ENCODE data around the gene FBXO31.

Gene FBXO31

DNA sequence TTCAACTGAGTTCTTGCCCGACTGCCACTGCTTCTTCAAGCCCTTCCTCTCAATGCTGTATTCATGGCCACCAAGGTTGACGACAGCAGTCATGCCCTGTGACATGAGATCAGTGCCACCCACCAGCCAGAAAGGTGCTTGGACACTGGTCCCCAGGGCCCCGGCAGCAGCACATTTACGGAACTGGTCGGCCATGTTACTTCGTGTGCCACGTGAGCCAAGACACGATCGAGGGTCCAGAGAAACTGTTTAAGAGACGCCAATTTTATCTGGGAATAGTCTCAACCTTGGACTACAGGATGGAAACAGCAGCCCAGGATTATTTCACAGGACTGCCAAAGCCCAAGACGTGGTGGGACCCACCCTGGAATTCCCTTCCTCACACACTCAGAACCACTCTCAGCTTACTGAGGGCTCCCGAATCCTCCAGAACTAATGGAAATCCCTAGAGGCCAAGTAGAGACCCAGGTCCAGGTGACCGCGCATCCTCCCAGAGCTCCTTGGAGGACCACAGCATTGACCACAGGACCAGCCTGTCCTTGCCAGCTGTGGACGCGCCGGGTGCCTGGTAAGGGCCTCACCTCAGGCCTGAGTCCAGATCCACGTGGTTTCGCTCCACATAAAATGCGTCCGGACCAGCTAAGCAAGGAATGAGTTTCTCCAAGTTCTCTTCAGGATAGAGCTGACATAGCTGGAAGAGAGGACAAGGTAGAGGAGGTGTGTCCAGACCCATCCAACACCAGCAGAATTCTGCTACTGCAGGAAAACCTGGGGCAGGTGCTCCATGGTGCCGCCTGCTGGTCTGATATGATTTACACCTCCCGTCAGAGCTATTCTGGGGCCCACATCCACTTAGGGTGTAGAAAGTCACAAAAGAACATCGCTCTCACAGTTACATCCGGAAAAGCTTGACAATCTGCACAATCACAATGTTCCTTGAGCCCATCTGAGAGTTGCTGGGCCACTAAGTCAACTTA, 36.7 kb upstream of the FBXO31 start:
- CTCF ChIA-PET, result interaction anchor here (0.5 to 1.1 kb wide), 4 partner anchors 11 to 216 kb away, joined by 3 to 5 read pairs (median 4); no protein-coding TSS in a partner anchor
- H3K27ac ChIP-seq (ENCODE audit: extremely low read depth, low read depth, low read length), result no peak overlapping the region
- H3K4me1 ChIP-seq (ENCODE audit: control insufficient read depth, insufficient read depth, low read length), result no peaks in the 10 kb centered on the region
- H3K9me3 ChIP-seq (ENCODE audit: control insufficient read depth, insufficient read depth, low read depth, low read length), result no peaks in the 10 kb centered on the region
- H3K36me3 ChIP-seq (ENCODE audit: control insufficient read depth in 2 of 2, insufficient read depth in 1 of 2, low read length in 2 of 2), result peaks cover 14 to 82% of the 10 kb centered on the region in 2 experiments; a peak in 2 of 3 replicates
- TF ChIP-seq ZBTB20 (tag by site-specific recombination; IDR thresholded peaks at IDR 0.05) (0 out of 2 replicates have a peak, but pooled peaks have one; percentile 16), OSR2 (tag by site-specific recombination; IDR thresholded peaks at IDR 0.05) (no peak), ZNF692 (tag by site-specific recombination; IDR thresholded peaks at IDR 0.05) (0 out of 2 replicates have a peak, but pooled peaks have one; percentile 27), ZFP69B (tag by site-specific recombination; IDR thresholded peaks at IDR 0.05) (peak; percentile 25; the same call in 1 of the 2 replicates)
- POLR2A ChIA-PET, result no interaction called here
- no peak overlapping the region for H3K4me3 ChIP-seq (ENCODE audit: low read depth, low read length)

DNA sequence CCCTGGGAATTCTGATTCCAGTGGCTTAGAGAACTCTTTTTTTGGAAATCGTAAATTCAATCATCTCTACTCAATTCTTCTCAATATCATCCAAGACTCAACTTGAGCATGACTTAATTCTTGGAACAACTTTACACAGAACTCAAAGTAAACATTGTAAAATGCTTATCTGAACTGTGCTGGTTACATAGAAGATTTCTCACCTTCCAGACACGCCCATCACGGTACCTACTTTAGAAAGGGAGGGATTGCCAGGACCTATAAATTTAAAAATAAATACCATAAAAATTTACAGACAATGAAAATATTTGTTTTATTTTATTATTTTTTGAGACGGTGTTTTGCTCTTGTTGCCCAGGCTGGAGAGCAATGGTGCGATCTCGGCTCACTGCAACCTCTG, 35.1 kb upstream of the FBXO31 start:
- Histone ChIP-seq H3K27ac (ENCODE audit: extremely low read depth, low read depth, low read length) (no peak overlapping the region), H3K9me3 (ENCODE audit: control insufficient read depth, insufficient read depth, low read depth, low read length) (no peaks in the 10 kb centered on the region), H3K36me3 (ENCODE audit: control insufficient read depth in 2 of 2, insufficient read depth in 1 of 2, low read length in 2 of 2) (peaks cover 14 to 80% of the 10 kb centered on the region in 2 experiments; a peak in 2 of 3 replicates), H3K4me1 (ENCODE audit: control insufficient read depth, insufficient read depth, low read length) (no peaks in the 10 kb centered on the region), H3K4me3 (ENCODE audit: low read depth, low read length) (no peak overlapping the region)
- CTCF ChIA-PET, result interaction anchor here (0.6 to 0.7 kb wide), 2 partner anchors 102 to 151 kb away, joined by 3 read pairs; no protein-coding TSS in a partner anchor
- TF ChIP-seq ZNF830 (tag by site-specific recombination; IDR thresholded peaks at IDR 0.05; ENCODE audit: low read depth) (no peak), ZNF221 (tag by site-specific recombination; IDR thresholded peaks at IDR 0.05; ENCODE audit: borderline replicate concordance) (no peak), KLF10 (tag by site-specific recombination; IDR thresholded peaks at IDR 0.05) (0 out of 2 replicates have a peak, but pooled peaks have one; percentile 25), PRDM6 (tag by site-specific recombination; IDR thresholded peaks at IDR 0.05) (peak; percentile 45)
- POLR2A ChIA-PET, result interaction anchor here (0.5 kb wide), 1 partner anchor 18 kb away, joined by 7 read pairs; no protein-coding TSS in a partner anchor

GRCh38 chr16:87418216-87418615, 34.6 kb upstream of the FBXO31 start:
- Histone ChIP-seq H3K27ac (ENCODE audit: extremely low read depth, low read depth, low read length) (no peak overlapping the region), H3K4me1 (ENCODE audit: control insufficient read depth, insufficient read depth, low read length) (no peaks in the 10 kb centered on the region), H3K9me3 (ENCODE audit: control insufficient read depth, insufficient read depth, low read depth, low read length) (no peaks in the 10 kb centered on the region), H3K4me3 (ENCODE audit: low read depth, low read length) (no peak overlapping the region), H3K36me3 (ENCODE audit: control insufficient read depth in 2 of 2, insufficient read depth in 1 of 2, low read length in 2 of 2) (peaks cover 11 to 80% of the 10 kb centered on the region in 2 experiments; a peak in 2 of 3 replicates)
- POLR2A ChIA-PET, result interaction anchor here (0.5 kb wide), 1 partner anchor 19 kb away, joined by 7 read pairs; no protein-coding TSS in a partner anchor
- CTCF ChIA-PET, result interaction anchor here (0.6 to 2.2 kb wide), 2 partner anchors 102 to 218 kb away, joined by 3 to 18 read pairs; no protein-coding TSS in a partner anchor
- TF ChIP-seq MYNN (tag by site-specific recombination; IDR thresholded peaks at IDR 0.05; ENCODE audit: borderline replicate concordance) (no peak), ZNF366 (tag by site-specific recombination; conservative IDR thresholded peaks at IDR 0.05) (no peak), SP2 (tag by site-specific recombination; IDR thresholded peaks at IDR 0.05) (no peak), ZNF747 (tag by site-specific recombination; IDR thresholded peaks at IDR 0.05) (no peak), ZNF211 (tag by site-specific recombination; IDR thresholded peaks at IDR 0.05; ENCODE audit: low read depth) (no peak)

All from HEK293 (cell line).